Effector memory CD8-positive, alpha-beta T cell (primary cell): ENCODE data around the gene SSRP1.
"Not testable (repeated sequence)": the region's sequence is repeated elsewhere in the genome, so short reads cannot be mapped to it uniquely, and the experiment has no call there.

ENCODE experiments used
- ATAC-seq: fragments of 150-1000 bp; cut with Tn5 transposase; replicated peaks from 2 replicates; pipeline ENCODE4 v1.10.0; 2021; ENCODE audit warnings: mild to moderate bottlenecking, moderate library complexity
- DNase-seq, 3 experiments: peaks; one replicate each; pipeline ENCODE4 v3.0.0; 2021
- H3K27ac Mint-ChIP-seq, 2 donors: one replicate each; pipeline ENCODE4 v1.8.0; 2022; ENCODE audit warnings: mild to moderate bottlenecking in 2 of 2, mixed read lengths in 2 of 2, moderate library complexity in 2 of 2
- H3K27me3 Mint-ChIP-seq, 2 donors: one replicate each; pipeline ENCODE4 v1.8.0; 2022; ENCODE audit warnings: mixed read lengths in 2 of 2
- H3K36me3 Mint-ChIP-seq: one replicate; pipeline ENCODE4 v1.8.0; 2022; ENCODE audit warnings: mild to moderate bottlenecking, moderate library complexity, mixed read lengths; ENCODE audit not compliant: insufficient read depth
- H3K4me1 Mint-ChIP-seq, 2 donors: one replicate each; pipeline ENCODE4 v1.8.0; 2022; ENCODE audit warnings: low read depth in 2 of 2, mixed read lengths in 2 of 2
- H3K4me3 Mint-ChIP-seq, 2 donors: one replicate each; pipeline ENCODE4 v1.8.0; 2022; ENCODE audit warnings: mild to moderate bottlenecking in 2 of 2, mixed read lengths in 2 of 2, moderate library complexity in 2 of 2
- H3K9me3 Mint-ChIP-seq, 2 donors: one replicate each; pipeline ENCODE4 v1.8.0; 2022; ENCODE audit warnings: mixed read lengths in 2 of 2

The SSRP1 gene

DNA sequence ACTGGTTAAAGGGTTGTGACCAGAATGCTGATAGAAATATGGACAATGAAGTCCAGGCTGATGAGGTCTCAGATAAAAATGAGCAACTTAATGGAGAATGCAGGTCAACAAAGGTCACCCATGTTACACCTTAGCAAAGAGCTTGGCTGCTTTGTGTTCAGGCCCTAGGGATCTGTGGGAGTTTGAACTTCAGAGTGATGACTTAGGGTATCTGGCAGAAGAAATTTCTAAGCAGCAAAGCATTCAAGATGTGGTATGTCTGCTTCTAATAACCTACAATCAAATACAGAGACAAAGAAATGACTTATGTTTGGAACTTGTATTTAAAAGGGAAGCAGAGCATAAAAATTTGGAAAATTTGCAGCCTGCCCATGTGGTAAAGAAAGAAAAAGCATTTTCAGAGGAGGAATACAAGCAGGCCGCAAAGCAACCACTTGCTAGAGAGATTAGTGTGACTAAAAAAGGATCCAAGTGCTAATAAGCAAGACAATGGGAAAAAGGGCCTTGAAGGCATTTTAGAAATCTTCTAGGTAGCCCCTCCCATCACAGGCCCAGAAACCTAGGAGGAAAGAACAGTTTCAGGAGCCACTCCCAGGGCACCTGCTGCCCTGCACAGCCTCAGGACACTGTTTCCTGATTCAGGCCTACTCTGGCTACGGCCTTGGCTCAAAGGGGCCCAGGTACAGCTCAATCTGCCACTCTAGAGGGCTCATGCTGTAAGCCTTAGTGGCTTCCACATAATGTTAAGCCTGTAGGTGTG, 52.3 kb downstream of the SSRP1 start:
- H3K9me3 Mint-ChIP-seq, result no peaks in the 10 kb centered on the region
- peaks cover 15 to 28% of the 10 kb centered on the region in 2 donors for H3K27me3 Mint-ChIP-seq
- H3K36me3 Mint-ChIP-seq, result no peaks in the 10 kb centered on the region
- H3K27ac Mint-ChIP-seq, result no peak overlapping the region
- no peaks in the 10 kb centered on the region for H3K4me1 Mint-ChIP-seq
- ATAC-seq (no peak), DNase-seq (no peak)
- no peak overlapping the region for H3K4me3 Mint-ChIP-seq

DNA sequence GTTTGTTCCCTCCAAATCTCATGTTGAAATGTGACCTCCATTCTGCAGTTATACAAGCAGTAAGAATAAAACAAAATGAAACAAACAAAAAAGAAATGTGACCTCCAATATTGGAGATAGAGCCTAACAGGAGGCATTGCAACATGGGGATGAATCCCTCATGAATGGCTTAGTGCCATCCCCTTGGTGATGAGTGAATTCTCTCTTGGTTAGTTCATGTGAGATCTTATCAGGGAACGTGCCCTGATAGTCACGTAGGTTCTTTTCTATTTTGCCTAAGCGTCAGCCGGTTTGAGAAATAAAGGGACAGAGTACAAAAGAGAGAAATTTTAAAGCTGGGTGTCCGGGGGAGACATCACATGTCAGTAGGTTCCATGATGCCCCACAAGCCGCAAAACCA, 54.1 kb downstream of the SSRP1 start:
- H3K4me1 Mint-ChIP-seq, H3K9me3 Mint-ChIP-seq, H3K4me3 Mint-ChIP-seq, ATAC-seq, H3K36me3 Mint-ChIP-seq, DNase-seq, H3K27ac Mint-ChIP-seq: not testable (repeated sequence)
- H3K27me3 Mint-ChIP-seq, result peaks cover 15 to 29% of the 10 kb centered on the region in 2 donors

GRCh38 chr11:57279116-57279515, 56.6 kb downstream of the SSRP1 start:
- DNase-seq (no peak), ATAC-seq (no peak)
- Mint-ChIP-seq H3K27me3 (peaks cover 24 to 38% of the 10 kb centered on the region in 2 donors), H3K27ac (no peak overlapping the region), H3K9me3 (peaks cover 0 to 1% of the 10 kb centered on the region in 2 donors), H3K4me3 (no peak overlapping the region), H3K36me3 (no peaks in the 10 kb centered on the region), H3K4me1 (peaks cover 4 to 5% of the 10 kb centered on the region in 2 donors)

DNA sequence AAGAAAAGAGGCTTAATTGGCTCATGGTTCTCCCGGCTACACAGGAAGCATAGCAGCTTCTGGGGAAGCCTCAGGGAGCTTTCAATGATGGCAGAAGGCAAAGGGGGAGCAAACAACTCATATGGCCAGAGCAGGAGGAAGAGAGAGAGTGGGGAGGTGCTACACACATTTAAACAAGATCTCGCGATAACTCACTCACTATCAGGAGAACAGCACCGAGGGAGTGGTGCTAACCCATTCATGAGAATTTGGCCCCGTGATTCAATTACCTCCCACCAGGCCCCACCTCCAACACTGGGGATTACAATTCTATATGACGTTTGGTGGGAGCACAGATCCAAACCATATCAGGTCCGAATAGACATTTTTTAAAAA, 57.0 kb downstream of the SSRP1 start:
- Mint-ChIP-seq H3K9me3 (peaks cover 0 to 3% of the 10 kb centered on the region in 2 donors), H3K27me3 (peaks cover 27 to 39% of the 10 kb centered on the region in 2 donors), H3K4me1 (peaks cover 4 to 5% of the 10 kb centered on the region in 2 donors), H3K4me3 (no peak overlapping the region), H3K27ac (no peak overlapping the region), H3K36me3 (no peaks in the 10 kb centered on the region)
- ATAC-seq, result no peak
- DNase-seq, result no peak

- DNase-seq, result no peak
- peaks cover 32 to 39% of the 10 kb centered on the region in 2 donors for H3K27me3 Mint-ChIP-seq
Measured at GRCh38 chr11:57277845-57278720, 57.6 kb downstream of the SSRP1 start.

GRCh38 chr11:57276971-57277675, 58.6 kb downstream of the SSRP1 start:
- DNase-seq (no peak), ATAC-seq (no peak)
- Mint-ChIP-seq H3K4me1 (peaks cover 4 to 5% of the 10 kb centered on the region in 2 donors), H3K4me3 (no peak overlapping the region), H3K27ac (no peak overlapping the region), H3K9me3 (peaks cover 0 to 9% of the 10 kb centered on the region in 2 donors), H3K36me3 (no peaks in the 10 kb centered on the region), H3K27me3 (peaks cover 36 to 39% of the 10 kb centered on the region in 2 donors)

More at GRCh38 chr11:57277845-57278720, 57.6 kb downstream of the SSRP1 start:
- no peak for ATAC-seq
- no peaks in the 10 kb centered on the region for H3K36me3 Mint-ChIP-seq
- H3K27ac Mint-ChIP-seq, result no peak overlapping the region
- H3K4me1 Mint-ChIP-seq, result peaks cover 4 to 5% of the 10 kb centered on the region in 2 donors
- H3K9me3 Mint-ChIP-seq, result peaks cover 0 to 9% of the 10 kb centered on the region in 2 donors
- H3K4me3 Mint-ChIP-seq, result no peak overlapping the region

GRCh38 chr11:57276169-57276970, 59.3 kb downstream of the SSRP1 start:
- DNase-seq, result no peak
- no peak overlapping the region for H3K27ac Mint-ChIP-seq
- no peaks in the 10 kb centered on the region for H3K36me3 Mint-ChIP-seq
- no peak for ATAC-seq
- peaks cover 42% of the 10 kb centered on the region in 2 donors for H3K27me3 Mint-ChIP-seq
- H3K4me3 Mint-ChIP-seq, result no peak overlapping the region
- H3K9me3 Mint-ChIP-seq, result peaks cover 0 to 9% of the 10 kb centered on the region in 2 donors
- H3K4me1 Mint-ChIP-seq, result peaks cover 4 to 5% of the 10 kb centered on the region in 2 donors
